Esophagus (tissue), 2 donors: ENCODE data around the gene KIAA1958. TPM values are rescaled to one million over a fixed set of nuclear protein-coding genes. Genes with fewer than 3 reads are reported as not detected.
"Not testable (repeated sequence)": the region's sequence is repeated elsewhere in the genome, so short reads cannot be mapped to it uniquely, and the experiment has no call there.

Experiments used
- H3K27ac ChIP-seq, 2 donors: one replicate each; pipeline ENCODE4 v1.5.1; 2013; ENCODE audit warnings: low read depth in 2 of 2, mild to moderate bottlenecking in 2 of 2, inconsistent platforms in 1 of 2, low read length in 1 of 2, moderate library complexity in 1 of 2
- H3K27me3 ChIP-seq, 2 donors: one replicate each; pipeline ENCODE4 v1.6.1; 2013; ENCODE audit warnings: low read length in 2 of 2, control low read depth in 1 of 2, mild to moderate bottlenecking in 1 of 2; ENCODE audit not compliant: insufficient read depth in 2 of 2, control insufficient read depth in 1 of 2
- H3K36me3 ChIP-seq, 2 donors: one replicate each; pipeline ENCODE4 v1.6.1; 2013; ENCODE audit warnings: low read length in 1 of 2; ENCODE audit not compliant: control insufficient read depth in 2 of 2, insufficient read depth in 2 of 2
- H3K4me1 ChIP-seq, 2 donors: one replicate each; pipeline ENCODE4 v1.6.1; 2013; ENCODE audit warnings: low read length in 1 of 2; ENCODE audit not compliant: control insufficient read depth in 2 of 2, insufficient read depth in 2 of 2
- H3K4me3 ChIP-seq, 2 donors: one replicate each; pipeline ENCODE4 v1.5.1; 2013; ENCODE audit warnings: low read length in 2 of 2, mild to moderate bottlenecking in 2 of 2, low read depth in 1 of 2, moderate library complexity in 1 of 2
- H3K9me3 ChIP-seq, 2 donors: one replicate each; pipeline ENCODE4 v1.6.1; 2013; ENCODE audit warnings: mild to moderate bottlenecking in 2 of 2, low read depth in 1 of 2, low read length in 1 of 2, moderate library complexity in 1 of 2; ENCODE audit not compliant: control insufficient read depth in 2 of 2, insufficient read depth in 1 of 2
- WGBS, 2 donors: extraction: QIAGEN DNeasy Blood & Tissue Kit; methylation state at CpG; one replicate each; pipeline ENCODE4 v1.1.7; 2013; 5-methylcytosine and 5-hydroxymethylcytosine counted together
- polyA plus RNA-seq, 2 donors: library from polyadenylated mRNA; stranded (reverse); fragments of 200-250 nt; gene quantifications; one replicate each; pipeline ENCODE4 v1.2.3, GENCODE V29; 2013
- donor health status: healthy with polysubstance abuse.
- donor health status: Bipolar disorder and iron deficiency.

Gene KIAA1958
- polyA plus RNA-seq, 2 donors, result 0.71 to 0.81 TPM

DNA sequence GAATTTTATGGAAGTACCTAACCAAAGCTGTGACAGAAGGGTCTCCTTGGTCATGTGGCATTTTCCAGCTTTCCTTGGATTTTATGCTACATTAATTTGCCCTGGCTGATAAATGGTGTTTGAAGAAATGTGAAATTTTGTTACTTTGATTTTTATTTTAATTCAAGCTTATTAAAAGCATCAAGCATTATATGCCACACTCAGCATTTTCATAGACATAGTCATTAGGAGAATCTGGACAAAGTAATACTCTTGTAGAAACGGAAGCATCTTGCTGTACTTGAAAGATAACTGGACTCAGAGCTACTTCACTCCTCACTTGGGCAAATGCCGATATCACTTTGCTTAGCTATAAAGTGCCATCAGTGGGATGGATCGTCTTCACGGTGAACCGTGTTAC, 177.1 kb downstream of the KIAA1958 start:
- H3K27ac ChIP-seq, result no peak overlapping the region
- WGBS, 2 donors, result 93 to 95% methylated on average over 5 of the region's 5 CpGs
- H3K4me3 ChIP-seq, result no peak overlapping the region
- H3K36me3 ChIP-seq, result peaks cover 0 to 8% of the 10 kb centered on the region in 2 donors
- no peaks in the 10 kb centered on the region for H3K27me3 ChIP-seq
- H3K4me1 ChIP-seq, result no peaks in the 10 kb centered on the region
- no peaks in the 10 kb centered on the region for H3K9me3 ChIP-seq

DNA sequence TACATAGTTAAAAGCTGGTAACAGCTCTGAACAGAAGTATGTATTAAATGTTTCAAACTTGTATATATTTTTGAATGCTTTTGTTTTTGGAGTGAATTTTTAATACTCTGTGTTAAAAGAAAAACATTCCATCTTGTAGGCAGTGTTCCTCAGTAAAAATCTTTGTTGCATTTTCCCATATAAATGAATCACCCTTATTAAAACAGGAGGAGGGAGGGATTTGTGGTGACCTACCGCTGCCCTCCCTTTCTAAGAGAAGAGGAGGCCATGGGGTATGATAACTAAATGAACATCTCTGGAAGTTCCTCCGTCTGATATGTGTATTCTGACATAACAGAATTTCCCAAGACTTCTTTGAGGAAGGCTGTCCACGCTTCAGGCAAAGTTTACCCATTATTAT, 177.9 kb downstream of the KIAA1958 start:
- H3K9me3 ChIP-seq, result no peaks in the 10 kb centered on the region
- H3K4me3 ChIP-seq, result no peak overlapping the region
- peaks cover 0 to 5% of the 10 kb centered on the region in 2 donors for H3K36me3 ChIP-seq
- no peak overlapping the region for H3K27ac ChIP-seq
- no peaks in the 10 kb centered on the region for H3K27me3 ChIP-seq
- WGBS, 2 donors, result 82 to 90% methylated on average over 3 of the region's 3 CpGs
- no peaks in the 10 kb centered on the region for H3K4me1 ChIP-seq

DNA sequence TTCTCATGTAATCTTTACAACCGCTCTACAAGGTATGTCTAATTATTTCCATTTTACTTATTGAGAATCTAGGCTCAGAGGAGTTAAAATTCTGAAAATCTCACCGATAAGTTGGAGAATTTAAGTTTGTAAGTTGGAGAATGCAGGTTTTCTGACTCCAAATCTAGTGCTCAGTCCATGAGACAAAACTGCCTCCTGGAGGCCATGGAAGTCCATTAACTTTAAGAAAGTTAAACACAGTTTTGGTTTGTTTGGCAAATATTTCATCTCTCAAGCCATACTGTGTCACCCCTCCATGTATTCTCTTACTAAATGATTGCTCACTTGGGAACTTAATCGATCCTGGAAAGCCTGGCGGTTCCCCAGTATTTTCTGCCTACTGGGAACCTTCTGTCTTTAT, 178.7 kb downstream of the KIAA1958 start:
- H3K27ac ChIP-seq, result no peak overlapping the region
- H3K27me3 ChIP-seq, result no peaks in the 10 kb centered on the region
- H3K36me3 ChIP-seq, result no peaks in the 10 kb centered on the region
- no peaks in the 10 kb centered on the region for H3K4me1 ChIP-seq
- WGBS, 2 donors, result 75% methylated on average over 4 of the region's 4 CpGs
- H3K9me3 ChIP-seq, result peaks cover 0 to under 1% of the 10 kb centered on the region in 2 donors
- H3K4me3 ChIP-seq, result no peak overlapping the region

DNA sequence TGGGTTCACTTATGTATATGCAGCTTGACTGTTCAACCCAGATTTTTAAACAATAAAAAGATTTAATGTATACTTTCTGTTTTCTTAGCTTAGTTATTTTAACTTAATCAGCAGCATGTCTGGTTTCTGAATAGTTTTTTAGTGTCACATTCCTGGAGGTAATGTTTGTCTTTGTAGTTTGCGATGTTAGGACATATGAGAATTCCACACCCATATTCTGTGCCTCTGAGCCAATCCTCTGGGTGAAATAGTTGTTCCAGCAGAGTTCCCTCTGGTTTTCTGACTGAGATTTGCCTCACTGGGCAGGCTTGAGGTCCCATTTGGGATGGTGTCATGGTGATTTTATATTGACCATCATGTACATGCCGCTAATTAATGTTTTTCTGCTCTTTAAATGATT, 182.7 kb downstream of the KIAA1958 start:
- 86 to 93% methylated on average over 2 of the region's 2 CpGs for WGBS, 2 donors

DNA sequence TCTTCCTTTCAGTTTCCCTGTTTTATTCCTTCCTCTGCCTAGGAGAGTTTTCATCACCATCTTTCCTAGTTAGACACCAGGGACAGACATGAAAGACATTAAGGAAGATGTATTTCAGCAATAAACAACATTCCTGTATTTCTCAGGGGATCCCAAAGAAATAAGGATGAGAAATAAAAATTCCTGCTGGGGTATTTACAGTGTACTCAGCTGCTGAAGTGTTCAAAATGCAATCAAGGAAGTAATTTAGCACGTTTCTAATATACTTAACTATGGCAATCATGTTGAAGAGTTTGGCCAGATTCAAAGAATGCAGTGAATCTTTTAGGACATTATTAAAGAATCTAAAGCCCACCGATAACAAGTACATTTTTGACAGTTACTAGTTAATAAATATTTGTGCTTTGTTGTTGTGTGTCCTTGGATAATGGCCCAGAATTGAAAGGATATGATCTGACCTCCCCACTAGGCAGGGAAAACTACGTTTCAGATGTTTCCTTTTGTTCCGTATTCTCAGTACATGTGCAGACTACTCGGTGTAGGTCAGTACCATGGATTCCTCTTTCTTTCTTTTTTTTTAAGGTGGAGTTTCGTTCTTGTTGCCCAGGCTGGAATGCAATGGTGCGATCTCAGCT, 184.5 kb downstream of the KIAA1958 start:
- WGBS, 2 donors, result 60 to 68% methylated on average over 7 of the region's 7 CpGs
- H3K4me3 ChIP-seq, result no peak overlapping the region
- H3K36me3 ChIP-seq, result no peaks in the 10 kb centered on the region
- H3K4me1 ChIP-seq, result no peaks in the 10 kb centered on the region
- H3K27ac ChIP-seq, result no peak overlapping the region
- H3K9me3 ChIP-seq, result peaks cover 0 to 3% of the 10 kb centered on the region in 2 donors
- no peaks in the 10 kb centered on the region for H3K27me3 ChIP-seq

More for the DNA sequence above, 182.7 kb downstream of the KIAA1958 start:
- Histone ChIP-seq H3K27me3 (no peaks in the 10 kb centered on the region), H3K9me3 (peaks cover 0 to 3% of the 10 kb centered on the region in 2 donors), H3K4me3 (no peak overlapping the region), H3K36me3 (no peaks in the 10 kb centered on the region), H3K27ac (no peak overlapping the region), H3K4me1 (no peaks in the 10 kb centered on the region)

DNA sequence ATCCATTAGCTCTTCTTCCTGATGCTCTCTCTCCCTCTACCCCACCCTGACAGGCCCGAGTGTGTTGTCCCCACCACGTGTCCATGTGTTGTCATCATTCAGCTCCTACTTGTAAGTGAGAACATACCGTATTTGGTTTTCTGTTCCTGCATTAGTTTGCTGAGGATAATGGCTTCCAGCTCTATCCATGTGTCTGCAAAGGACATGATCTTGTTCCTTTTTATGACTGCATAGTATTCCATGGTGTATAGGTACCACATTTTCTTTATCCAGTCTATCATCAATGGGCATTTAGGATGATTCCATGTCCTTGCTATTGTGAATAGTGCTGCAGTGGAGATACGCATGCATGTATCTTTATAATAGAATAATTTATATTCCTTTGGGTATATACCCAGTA, 186.6 kb downstream of the KIAA1958 start:
- H3K27ac ChIP-seq, H3K4me1 ChIP-seq, H3K4me3 ChIP-seq, H3K27me3 ChIP-seq, H3K9me3 ChIP-seq, H3K36me3 ChIP-seq: not testable (repeated sequence)
- WGBS, 2 donors, result 93 to 97% methylated on average over 4 of the region's 4 CpGs

DNA sequence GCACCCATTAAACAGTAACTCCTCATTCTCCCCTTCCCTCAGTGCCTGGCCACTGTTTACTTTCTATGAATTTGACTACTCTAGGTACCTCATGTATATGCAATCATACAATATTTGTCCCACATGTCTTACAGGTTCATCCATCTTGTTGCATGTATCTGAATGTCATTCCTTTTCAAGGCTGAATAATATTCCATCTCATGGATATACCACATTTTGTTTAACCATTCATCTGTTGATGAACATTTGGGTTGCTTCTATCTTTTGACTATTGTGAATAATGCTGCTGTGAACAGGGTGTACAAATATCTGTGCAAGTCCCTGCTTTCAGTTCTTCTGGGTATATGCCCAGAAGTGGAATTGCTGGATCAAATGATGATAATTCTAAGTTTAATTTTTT, 190.4 kb downstream of the KIAA1958 start:
- Histone ChIP-seq H3K27me3 (no peaks in the 10 kb centered on the region), H3K27ac (no peak overlapping the region), H3K9me3 (peaks cover 0 to 6% of the 10 kb centered on the region in 2 donors), H3K4me1 (no peaks in the 10 kb centered on the region), H3K36me3 (no peaks in the 10 kb centered on the region), H3K4me3 (no peak overlapping the region)

DNA sequence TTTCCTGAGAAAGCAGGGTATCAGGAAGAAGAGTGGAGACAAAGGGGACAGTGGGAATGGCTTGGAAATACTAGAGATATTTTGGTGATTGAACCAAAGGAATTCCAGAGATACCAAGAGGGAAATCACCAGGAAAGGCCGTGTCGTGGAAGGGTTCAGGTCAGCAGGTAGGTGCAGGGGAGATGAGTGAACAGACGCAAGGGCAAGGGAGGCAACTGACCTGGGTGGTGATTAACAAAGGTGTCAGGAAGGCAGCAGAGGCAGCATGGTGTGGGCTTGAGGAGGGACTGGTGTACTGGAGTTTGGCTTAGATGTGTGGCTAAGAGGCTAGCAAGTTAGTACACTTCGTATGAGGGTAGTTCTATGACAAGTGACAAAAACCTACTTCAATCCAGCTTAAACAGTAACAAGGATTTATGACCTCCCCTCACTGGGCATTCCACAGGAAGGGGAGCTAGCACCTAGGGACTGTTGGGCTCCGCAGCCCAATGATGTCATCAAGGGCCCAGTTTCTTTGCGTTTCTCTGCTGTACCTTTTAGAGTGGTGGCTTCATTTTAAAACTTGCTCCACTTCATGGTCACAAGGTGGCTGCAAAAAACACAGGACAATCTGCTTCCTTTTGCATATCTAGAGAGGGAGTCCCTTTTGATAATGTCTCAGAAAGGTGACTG, 194.2 kb downstream of the KIAA1958 start:
- H3K36me3 ChIP-seq, result peaks cover 0 to 2% of the 10 kb centered on the region in 2 donors
- no peak overlapping the region for H3K27ac ChIP-seq
- peaks cover 0 to 6% of the 10 kb centered on the region in 2 donors for H3K9me3 ChIP-seq
- no peaks in the 10 kb centered on the region for H3K27me3 ChIP-seq
- no peaks in the 10 kb centered on the region for H3K4me1 ChIP-seq
- 81 to 84% methylated on average over 6 of the region's 6 CpGs for WGBS, 2 donors
- H3K4me3 ChIP-seq, result no peak overlapping the region

DNA sequence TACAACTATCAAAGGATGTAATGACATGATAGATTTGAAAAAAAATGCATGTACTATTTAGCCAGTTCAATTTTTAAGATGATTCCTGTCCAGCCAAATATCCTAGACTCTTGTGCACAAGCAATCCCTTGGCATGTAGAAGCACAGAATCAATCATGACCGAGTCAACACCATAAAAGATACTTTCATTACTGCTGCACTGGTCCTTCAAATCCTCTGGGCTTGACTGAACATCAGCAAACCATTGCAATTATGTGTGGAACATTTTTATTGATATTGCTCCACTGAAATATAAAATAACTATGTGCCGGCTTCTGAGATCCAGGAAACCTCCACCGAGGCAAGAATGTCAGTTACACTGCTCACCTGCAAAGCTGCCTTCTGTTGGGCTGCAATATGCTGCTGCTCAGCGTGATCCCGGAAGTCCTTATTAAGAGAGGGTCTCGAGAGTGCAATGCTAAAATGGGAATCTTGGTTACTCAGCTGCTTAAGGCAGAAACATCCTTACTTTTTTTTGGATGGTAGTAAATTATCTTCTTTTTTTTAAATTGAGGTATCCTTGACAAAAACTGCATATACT, 202.6 kb downstream of the KIAA1958 start:
- Histone ChIP-seq H3K4me1 (no peaks in the 10 kb centered on the region), H3K9me3 (no peaks in the 10 kb centered on the region), H3K27me3 (no peaks in the 10 kb centered on the region), H3K36me3 (peaks cover 6 to 8% of the 10 kb centered on the region in 2 donors), H3K27ac (no peak overlapping the region), H3K4me3 (no peak overlapping the region)
- WGBS, 2 donors, result 91 to 93% methylated on average over 6 of the region's 6 CpGs
